Measurements from ENCODE around the gene IFITM10. TPM values are rescaled to one million over a fixed set of nuclear protein-coding genes. Genes with fewer than 3 reads are reported as not detected.

The IFITM10 gene
- total RNA-seq, 2 donors from 2014 or later: 27.2 to 28.6 TPM

GRCh38 chr11:1749395-1750351 is 722 bp downstream of the IFITM10 start:
- Histone ChIP-seq H3K27ac (peak overlapping the region; percentile 92 to 98), H3K9me3 (no peaks in the 10 kb centered on the region)
- peak; percentile 76 for ATAC-seq (ENCODE audit: insufficient number of reproducible peaks, low FRiP score, low read depth)

DNA sequence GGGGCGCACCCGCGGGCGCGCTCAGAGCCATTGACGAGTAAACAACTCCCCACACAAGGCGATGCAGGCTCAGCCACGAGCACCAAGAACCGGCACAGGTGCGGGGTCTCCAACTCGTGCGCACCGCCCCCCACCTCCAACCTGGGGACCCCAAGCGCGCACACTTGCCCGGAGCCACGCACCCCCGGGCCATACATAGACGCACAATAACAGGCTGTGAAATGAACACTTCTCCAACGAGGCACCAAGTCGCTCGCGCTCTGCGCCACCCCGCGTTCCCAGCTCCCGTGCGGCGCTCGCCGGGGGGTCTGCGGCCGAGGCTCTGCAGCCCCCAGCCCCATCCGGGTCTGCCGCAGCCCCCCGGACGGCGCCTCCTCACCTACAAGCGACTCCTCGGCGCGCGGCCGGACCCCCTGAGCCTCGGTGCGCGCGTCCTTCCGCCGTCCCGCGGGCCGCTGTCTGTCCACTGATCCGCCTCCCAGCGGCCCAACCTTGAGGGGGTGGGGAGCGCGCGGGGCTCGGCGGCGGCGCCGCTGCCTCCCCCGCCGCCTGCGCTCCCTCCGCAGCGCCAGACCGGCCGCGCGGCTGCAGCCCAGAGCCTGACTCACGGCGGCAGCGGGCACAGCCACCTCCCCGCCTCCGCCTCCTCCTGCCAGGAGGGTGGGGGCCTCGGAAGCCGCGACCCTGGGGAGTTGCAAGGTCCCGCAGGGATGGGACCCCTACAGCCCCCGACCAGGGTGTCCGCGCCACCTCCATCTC is 1.6 kb downstream of the IFITM10 start:
- H3K27ac ChIP-seq: peak overlapping the region; percentile 92 to 98
- TF ChIP-seq, protein P1, sequence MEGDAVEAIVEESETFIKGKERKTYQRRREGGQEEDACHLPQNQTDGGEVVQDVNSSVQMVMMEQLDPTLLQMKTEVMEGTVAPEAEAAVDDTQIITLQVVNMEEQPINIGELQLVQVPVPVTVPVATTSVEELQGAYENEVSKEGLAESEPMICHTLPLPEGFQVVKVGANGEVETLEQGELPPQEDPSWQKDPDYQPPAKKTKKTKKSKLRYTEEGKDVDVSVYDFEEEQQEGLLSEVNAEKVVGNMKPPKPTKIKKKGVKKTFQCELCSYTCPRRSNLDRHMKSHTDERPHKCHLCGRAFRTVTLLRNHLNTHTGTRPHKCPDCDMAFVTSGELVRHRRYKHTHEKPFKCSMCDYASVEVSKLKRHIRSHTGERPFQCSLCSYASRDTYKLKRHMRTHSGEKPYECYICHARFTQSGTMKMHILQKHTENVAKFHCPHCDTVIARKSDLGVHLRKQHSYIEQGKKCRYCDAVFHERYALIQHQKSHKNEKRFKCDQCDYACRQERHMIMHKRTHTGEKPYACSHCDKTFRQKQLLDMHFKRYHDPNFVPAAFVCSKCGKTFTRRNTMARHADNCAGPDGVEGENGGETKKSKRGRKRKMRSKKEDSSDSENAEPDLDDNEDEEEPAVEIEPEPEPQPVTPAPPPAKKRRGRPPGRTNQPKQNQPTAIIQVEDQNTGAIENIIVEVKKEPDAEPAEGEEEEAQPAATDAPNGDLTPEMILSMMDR (IDR thresholded peaks at IDR 0.05): no peak
- DNase-seq (ENCODE audit: low spot score) (no peak), ATAC-seq (ENCODE audit: insufficient number of reproducible peaks, low FRiP score, low read depth) (no peak)
- peaks cover 32 to 65% of the 10 kb centered on the region in 2 donors for H3K4me1 ChIP-seq (ENCODE audit: control insufficient read depth in 1 of 2, low read depth in 2 of 2)
- no peaks in the 10 kb centered on the region for H3K9me3 ChIP-seq
- H3K27me3 ChIP-seq (replicated peaks; ENCODE audit: insufficient read depth): no peaks in the 10 kb centered on the region
- H3K4me3 ChIP-seq: peak overlapping the region; percentile 88
- H3K36me3 ChIP-seq: peaks cover 14% of the 10 kb centered on the region

More at GRCh38 chr11:1749395-1750351, 722 bp downstream of the IFITM10 start:
- Histone ChIP-seq H3K36me3 (peaks cover 20% of the 10 kb centered on the region), H3K4me3 (peak overlapping the region; percentile 88), H3K27me3 (replicated peaks; ENCODE audit: insufficient read depth) (no peaks in the 10 kb centered on the region), H3K4me1 (ENCODE audit: control insufficient read depth in 1 of 2, low read depth in 2 of 2) (peaks cover 32 to 65% of the 10 kb centered on the region in 2 donors)
- peak; percentile 52 for DNase-seq (ENCODE audit: low spot score)
- TF ChIP-seq, protein P1 (IDR thresholded peaks at IDR 0.05): no peak

DNA sequence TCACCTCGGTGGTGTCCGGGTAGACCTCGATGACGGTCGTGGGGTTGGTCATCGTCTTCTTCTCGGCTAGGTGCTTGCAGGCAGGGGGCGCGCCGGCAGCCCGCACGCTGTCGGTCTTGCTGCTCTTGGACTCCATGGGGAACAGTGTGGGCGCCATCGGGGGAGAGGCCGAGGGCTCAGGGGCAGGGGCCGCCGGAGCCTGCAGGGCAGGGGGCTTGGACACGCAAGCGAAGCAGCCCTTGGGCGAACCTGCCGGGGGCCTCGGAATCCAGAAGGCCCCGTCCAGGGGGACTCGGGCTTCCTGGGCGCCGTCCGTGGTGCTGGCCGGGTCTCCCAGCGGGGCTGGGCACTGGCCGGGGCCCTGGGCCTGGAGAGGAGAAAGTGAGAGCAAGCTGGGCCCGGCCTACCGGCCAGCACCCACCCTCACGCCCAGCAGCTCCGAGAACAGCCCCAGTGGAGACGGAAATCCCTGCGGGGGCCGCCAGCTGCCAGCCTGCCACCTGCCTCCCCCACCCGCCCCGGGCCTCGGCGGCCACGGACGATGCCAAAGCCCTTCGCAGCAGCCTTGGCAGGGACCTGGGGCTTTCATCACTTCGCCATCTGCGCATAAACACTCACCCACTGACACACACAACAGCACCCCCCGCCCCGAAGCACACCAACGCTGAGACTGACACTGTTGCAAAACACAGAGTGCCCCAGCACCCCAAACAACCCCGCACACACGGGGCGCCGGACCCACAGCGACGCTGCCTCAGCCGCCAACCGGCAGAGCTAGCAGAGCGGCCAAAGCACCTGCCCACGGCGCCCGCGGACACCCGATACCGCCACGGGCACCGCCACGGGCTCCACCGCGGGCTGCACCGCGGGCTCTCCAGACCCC is 2.4 kb downstream of the IFITM10 start:
- TF ChIP-seq, protein P1 (IDR thresholded peaks at IDR 0.05): no peak
- Histone ChIP-seq H3K4me1 (ENCODE audit: control insufficient read depth in 1 of 2, low read depth in 2 of 2) (peaks cover 32 to 64% of the 10 kb centered on the region in 2 donors), H3K4me3 (peak overlapping the region; percentile 88), H3K36me3 (peaks cover 6% of the 10 kb centered on the region), H3K9me3 (no peaks in the 10 kb centered on the region), H3K27ac (peak overlapping the region; percentile 92 to 98), H3K27me3 (replicated peaks; ENCODE audit: insufficient read depth) (no peaks in the 10 kb centered on the region)
- DNase-seq (ENCODE audit: low spot score) (no peak), ATAC-seq (ENCODE audit: insufficient number of reproducible peaks, low FRiP score, low read depth) (no peak)

- no peak for DNase-seq (ENCODE audit: low spot score)
- TF ChIP-seq, protein P1 (IDR thresholded peaks at IDR 0.05): no peak
- Histone ChIP-seq H3K4me3 (peak overlapping the region; percentile 88), H3K9me3 (no peaks in the 10 kb centered on the region), H3K27ac (peak overlapping the region in 1 of 2 donors; percentile 98), H3K27me3 (replicated peaks; ENCODE audit: insufficient read depth) (no peaks in the 10 kb centered on the region), H3K36me3 (no peaks in the 10 kb centered on the region), H3K4me1 (ENCODE audit: control insufficient read depth in 1 of 2, low read depth in 2 of 2) (peaks cover 32 to 55% of the 10 kb centered on the region in 2 donors)
- no peak for ATAC-seq (ENCODE audit: insufficient number of reproducible peaks, low FRiP score, low read depth)
Measured at GRCh38 chr11:1746956-1747752, 3.2 kb downstream of the IFITM10 start.
